Activated CD8-positive, alpha-beta memory T cell treated with anti-CD3 and anti-CD28 coated beads, Interleukin-2, amount 10 ng/mL, durations not matched to agents 7 days and 5 days (primary cell): Measurements from ENCODE around the gene PEAR1. TPM values are rescaled to one million over a fixed set of nuclear protein-coding genes. Genes with fewer than 3 reads are reported as not detected.

Source experiments
- ATAC-seq: fragments of 150-1000 bp; cut with Tn5 transposase; one replicate; pipeline ENCODE4 v1.10.0; 2021; ENCODE audit warnings: moderate library complexity
- CTCF ChIA-PET: fragments of 350-600 bp; sonication (Branson Sonifier 250); formaldehyde crosslinking; loops from one replicate; lab custom pipeline; 2021; ENCODE audit warnings: antibody characterized with exemption; lab: Charles Lee
- DNase-seq: peaks from one replicate; pipeline ENCODE4 v3.0.0-alpha.2; 2020
- H3K27ac Mint-ChIP-seq: one replicate; pipeline ENCODE4 v1.8.0; 2021; ENCODE audit warnings: mild to moderate bottlenecking, mixed read lengths
- H3K27me3 Mint-ChIP-seq: one replicate; pipeline ENCODE4 v1.8.0; 2021; ENCODE audit warnings: mixed read lengths
- H3K36me3 Mint-ChIP-seq: one replicate; pipeline ENCODE4 v1.8.0; 2021; ENCODE audit warnings: mild to moderate bottlenecking, mixed read lengths
- H3K4me1 Mint-ChIP-seq: one replicate; pipeline ENCODE4 v1.8.0; 2021; ENCODE audit warnings: mixed read lengths
- H3K4me3 Mint-ChIP-seq: one replicate; pipeline ENCODE4 v1.8.0; 2021; ENCODE audit warnings: mild to moderate bottlenecking, moderate library complexity, mixed read lengths
- H3K9me3 Mint-ChIP-seq: one replicate; pipeline ENCODE4 v1.8.0; 2022; ENCODE audit warnings: low read depth, mixed read lengths
- total RNA-seq, 2 experiments: library from RNA; stranded (reverse); gene quantifications; one replicate each; pipeline ENCODE4 v1.2.3, GENCODE V29; 2021

PEAR1 gene
- total RNA-seq, 2 experiments from 2014 or later = not detected

DNA sequence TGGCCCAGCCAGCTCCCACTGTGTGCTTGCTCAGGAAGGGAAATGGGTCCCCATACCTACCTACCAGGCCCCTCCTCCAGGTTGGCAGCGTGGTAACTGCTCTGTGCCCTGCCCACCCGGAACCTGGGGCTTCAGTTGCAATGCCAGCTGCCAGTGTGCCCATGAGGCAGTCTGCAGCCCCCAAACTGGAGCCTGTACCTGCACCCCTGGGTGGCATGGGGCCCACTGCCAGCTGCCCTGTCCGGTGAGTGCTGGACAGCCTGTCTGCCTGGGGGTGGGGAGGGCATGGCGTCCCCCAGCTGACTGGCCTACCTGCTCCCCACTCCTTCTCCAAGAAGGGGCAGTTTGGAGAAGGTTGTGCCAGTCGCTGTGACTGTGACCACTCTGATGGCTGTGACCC, 16.2 kb downstream of the PEAR1 start:
- Mint-ChIP-seq H3K4me3 (no peak overlapping the region), H3K27ac (no peak overlapping the region), H3K36me3 (no peaks in the 10 kb centered on the region), H3K9me3 (no peaks in the 10 kb centered on the region), H3K4me1 (no peaks in the 10 kb centered on the region), H3K27me3 (peaks cover 16% of the 10 kb centered on the region)
- DNase-seq (no peak), ATAC-seq (no peak)
- CTCF ChIA-PET = interaction anchor here (0.9 to 3.3 kb wide), 10 partner anchors 15 to 184 kb away, joined by 3 to 56 read pairs (median 4); partner anchors contain the start of genes LRRC71 and PEAR1

DNA sequence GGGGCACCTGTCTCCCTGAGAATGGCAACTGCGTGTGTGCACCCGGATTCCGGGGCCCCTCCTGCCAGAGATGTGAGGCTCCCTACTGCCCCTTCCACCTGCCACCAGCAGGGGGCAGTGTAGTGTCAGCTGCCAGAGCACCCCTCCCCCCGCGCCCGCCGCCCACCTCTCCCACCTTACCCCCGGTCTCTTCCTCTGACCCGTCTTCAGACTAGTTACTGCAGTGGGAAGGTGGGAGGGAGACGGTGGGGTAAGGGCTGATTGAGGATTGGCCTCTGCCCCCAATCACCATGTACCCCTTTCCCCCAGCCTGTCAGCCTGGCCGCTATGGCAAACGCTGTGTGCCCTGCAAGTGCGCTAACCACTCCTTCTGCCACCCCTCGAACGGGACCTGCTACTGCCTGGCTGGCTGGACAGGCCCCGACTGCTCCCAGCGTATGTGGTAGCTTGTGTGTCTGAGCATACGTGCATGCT, 16.8 kb downstream of the PEAR1 start:
- CTCF ChIA-PET = interaction anchor here (0.7 to 3.3 kb wide), 14 partner anchors 14 to 180 kb away, joined by 3 to 56 read pairs (median 4); partner anchors contain the start of genes LRRC71 and PEAR1
- ATAC-seq = peak; percentile 66
- Mint-ChIP-seq H3K9me3 (no peaks in the 10 kb centered on the region), H3K4me3 (no peak overlapping the region), H3K36me3 (no peaks in the 10 kb centered on the region), H3K4me1 (no peaks in the 10 kb centered on the region), H3K27me3 (peaks cover 21% of the 10 kb centered on the region), H3K27ac (no peak overlapping the region)
- DNase-seq = peak; percentile 65

DNA sequence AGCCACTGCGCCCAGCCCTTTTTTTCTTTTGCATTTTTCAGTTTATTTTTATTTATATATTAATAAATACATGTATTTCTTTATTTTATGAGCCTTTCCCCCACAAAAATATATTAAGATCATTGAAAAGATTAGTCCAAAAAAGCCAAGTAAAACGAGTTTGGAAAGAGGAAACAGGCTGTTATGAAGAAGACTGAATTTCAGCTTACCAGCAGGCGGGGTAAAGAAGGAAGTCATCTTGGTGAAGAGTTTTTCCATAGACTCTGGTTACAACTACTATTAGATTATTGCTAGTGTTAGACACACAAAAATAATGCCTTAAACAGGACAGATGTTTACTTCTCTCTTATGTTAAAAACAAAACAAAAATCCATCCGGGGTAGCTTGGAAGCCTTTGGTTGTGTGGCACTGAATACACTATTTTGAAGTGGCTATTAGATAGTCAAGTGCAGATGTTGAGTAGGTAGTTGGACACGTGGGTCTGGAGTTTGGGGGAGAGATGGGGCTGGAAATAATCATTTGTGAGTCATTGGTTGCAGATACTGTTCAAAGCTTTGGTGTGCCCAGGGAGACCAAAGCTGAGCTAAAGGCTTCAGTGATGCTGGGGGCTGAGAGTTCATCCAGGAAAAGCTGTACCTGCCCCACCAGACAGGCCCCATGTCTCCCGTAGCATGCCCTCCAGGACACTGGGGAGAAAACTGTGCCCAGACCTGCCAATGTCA, 18.2 kb downstream of the PEAR1 start:
- no peak for ATAC-seq
- no peaks in the 10 kb centered on the region for H3K9me3 Mint-ChIP-seq
- H3K4me3 Mint-ChIP-seq = no peak overlapping the region
- H3K27ac Mint-ChIP-seq = no peak overlapping the region
- CTCF ChIA-PET = interaction anchor here (1.0 to 3.3 kb wide), 8 partner anchors 13 to 163 kb away, joined by 3 to 56 read pairs (median 4); partner anchors contain the start of gene LRRC71
- no peaks in the 10 kb centered on the region for H3K4me1 Mint-ChIP-seq
- no peak for DNase-seq
- peaks cover 32% of the 10 kb centered on the region for H3K27me3 Mint-ChIP-seq
- no peaks in the 10 kb centered on the region for H3K36me3 Mint-ChIP-seq

- ATAC-seq = no peak
- Mint-ChIP-seq H3K27me3 (peaks cover 37% of the 10 kb centered on the region), H3K36me3 (no peaks in the 10 kb centered on the region), H3K27ac (no peak overlapping the region), H3K4me1 (no peaks in the 10 kb centered on the region), H3K9me3 (no peaks in the 10 kb centered on the region), H3K4me3 (no peak overlapping the region)
- no peak for DNase-seq
- CTCF ChIA-PET = interaction anchor here (1.0 to 3.3 kb wide), 7 partner anchors 12 to 162 kb away, joined by 3 to 56 read pairs (median 3); partner anchors contain the start of gene LRRC71
These were observed 18.8 kb downstream of the PEAR1 start for GRCh38 chr1:156912310-156912709.

GRCh38 chr1:156912861-156913808, 19.6 kb downstream of the PEAR1 start:
- CTCF ChIA-PET = interaction anchor here (1.2 to 1.6 kb wide), 3 partner anchors 14 to 161 kb away, joined by 3 to 4 read pairs (median 3); no protein-coding TSS in a partner anchor
- no peak overlapping the region for H3K27ac Mint-ChIP-seq
- no peak for ATAC-seq
- no peaks in the 10 kb centered on the region for H3K36me3 Mint-ChIP-seq
- no peaks in the 10 kb centered on the region for H3K9me3 Mint-ChIP-seq
- no peaks in the 10 kb centered on the region for H3K4me1 Mint-ChIP-seq
- no peak overlapping the region for H3K4me3 Mint-ChIP-seq
- no peak for DNase-seq
- H3K27me3 Mint-ChIP-seq = peaks cover 41% of the 10 kb centered on the region

- ATAC-seq = no peak
- CTCF ChIA-PET = interaction anchor here (1.2 to 1.6 kb wide), 3 partner anchors 13 to 160 kb away, joined by 3 to 4 read pairs (median 3); no protein-coding TSS in a partner anchor
- no peak overlapping the region for H3K27ac Mint-ChIP-seq
These were observed 20.4 kb downstream of the PEAR1 start for GRCh38 chr1:156913809-156914387.

GRCh38 chr1:156914440-156914856, 20.9 kb downstream of the PEAR1 start:
- Mint-ChIP-seq H3K27ac (no peak overlapping the region), H3K9me3 (no peaks in the 10 kb centered on the region), H3K27me3 (peaks cover 53% of the 10 kb centered on the region), H3K4me3 (no peak overlapping the region), H3K4me1 (no peaks in the 10 kb centered on the region), H3K36me3 (no peaks in the 10 kb centered on the region)
- DNase-seq = no peak
- CTCF ChIA-PET = no interaction called here
- ATAC-seq = no peak

More at GRCh38 chr1:156913809-156914387, 20.4 kb downstream of the PEAR1 start:
- H3K9me3 Mint-ChIP-seq = no peaks in the 10 kb centered on the region
- H3K4me1 Mint-ChIP-seq = no peaks in the 10 kb centered on the region
- no peaks in the 10 kb centered on the region for H3K36me3 Mint-ChIP-seq
- peaks cover 48% of the 10 kb centered on the region for H3K27me3 Mint-ChIP-seq
- no peak for DNase-seq
- H3K4me3 Mint-ChIP-seq = no peak overlapping the region

- no peaks in the 10 kb centered on the region for H3K36me3 Mint-ChIP-seq
- H3K27me3 Mint-ChIP-seq = peaks cover 87% of the 10 kb centered on the region
- H3K4me1 Mint-ChIP-seq = peaks cover 7% of the 10 kb centered on the region
- DNase-seq (peak; percentile 68), ATAC-seq (peak; percentile 88)
- H3K27ac Mint-ChIP-seq = no peak within 1 kb of the TSS
- no peak within 1 kb of the TSS for H3K4me3 Mint-ChIP-seq
- CTCF ChIA-PET = interaction anchor here (0.8 to 10.5 kb wide), 6 partner anchors 10 to 195 kb away, joined by 3 to 56 read pairs (median 4); partner anchors contain the start of gene NTRK1
- no peaks in the 10 kb centered on the region for H3K9me3 Mint-ChIP-seq
These were observed 26.9 kb downstream of the PEAR1 start, which contains the start of gene LRRC71 for GRCh38 chr1:156920233-156921052. Gene LRRC71, plus strand, starts transcription at chr1:156920632. Its CDS starts 172 bp downstream, at chr1:156920804.

DNA sequence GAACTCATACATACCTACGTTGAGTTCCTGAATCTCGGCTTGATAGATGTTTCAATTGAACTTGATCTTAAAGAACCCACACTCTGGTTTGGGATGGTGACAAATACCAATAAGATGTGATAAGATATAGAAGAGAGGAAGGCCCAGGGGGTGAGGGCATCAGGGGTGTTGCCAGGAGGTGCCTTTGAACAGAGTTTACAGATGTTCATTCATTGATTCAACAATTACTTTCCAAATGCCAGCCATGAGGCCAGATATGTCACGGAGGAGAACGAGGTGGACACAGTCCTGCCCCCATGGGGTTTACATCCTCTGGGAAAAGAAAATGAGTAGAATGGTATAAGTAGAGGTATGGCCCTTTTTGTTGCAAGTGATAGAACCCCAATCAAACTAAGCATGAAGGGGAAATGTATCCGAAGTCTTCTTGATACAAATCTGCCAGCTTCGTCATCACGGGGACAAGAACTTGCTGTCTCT, 27.6 kb downstream of the PEAR1 start:
- CTCF ChIA-PET = interaction anchor here (10.5 kb wide), 1 partner anchor 11 kb away, joined by 56 read pairs; no protein-coding TSS in a partner anchor
- H3K36me3 Mint-ChIP-seq = no peaks in the 10 kb centered on the region
- no peak for DNase-seq
- peaks cover 12% of the 10 kb centered on the region for H3K4me1 Mint-ChIP-seq
- H3K27ac Mint-ChIP-seq = no peak overlapping the region
- H3K4me3 Mint-ChIP-seq = no peak overlapping the region
- peaks cover 90% of the 10 kb centered on the region for H3K27me3 Mint-ChIP-seq
- ATAC-seq = no peak
- H3K9me3 Mint-ChIP-seq = no peaks in the 10 kb centered on the region

GRCh38 chr1:156922986-156923669, 29.6 kb downstream of the PEAR1 start:
- peaks cover 29% of the 10 kb centered on the region for H3K4me1 Mint-ChIP-seq
- CTCF ChIA-PET = interaction anchor here (1.0 to 10.5 kb wide), 3 partner anchors 13 to 84 kb away, joined by 3 to 56 read pairs (median 12); no protein-coding TSS in a partner anchor
- H3K27me3 Mint-ChIP-seq = peaks cover 94% of the 10 kb centered on the region
- no peak overlapping the region for H3K4me3 Mint-ChIP-seq
- H3K9me3 Mint-ChIP-seq = no peaks in the 10 kb centered on the region
- H3K36me3 Mint-ChIP-seq = no peaks in the 10 kb centered on the region
- no peak overlapping the region for H3K27ac Mint-ChIP-seq
- no peak for ATAC-seq
- no peak for DNase-seq
